IPS-NIHi7 (cell line): Measurements from ENCODE around the gene DEFB124.
"Not testable (repeated sequence)": the region's sequence is repeated elsewhere in the genome, so short reads cannot be mapped to it uniquely, and the experiment has no call there.

Experiments
- DNase-seq: peaks from one replicate; pipeline ENCODE4 v3.0.0; 2012; ENCODE audit warnings: mixed read lengths; ENCODE audit errors: extremely low spot score

The DEFB124 gene

GRCh38 chr20:31488115-31488514 lies 13.2 kb upstream of the DEFB124 start:
- no peak for DNase-seq

DNA sequence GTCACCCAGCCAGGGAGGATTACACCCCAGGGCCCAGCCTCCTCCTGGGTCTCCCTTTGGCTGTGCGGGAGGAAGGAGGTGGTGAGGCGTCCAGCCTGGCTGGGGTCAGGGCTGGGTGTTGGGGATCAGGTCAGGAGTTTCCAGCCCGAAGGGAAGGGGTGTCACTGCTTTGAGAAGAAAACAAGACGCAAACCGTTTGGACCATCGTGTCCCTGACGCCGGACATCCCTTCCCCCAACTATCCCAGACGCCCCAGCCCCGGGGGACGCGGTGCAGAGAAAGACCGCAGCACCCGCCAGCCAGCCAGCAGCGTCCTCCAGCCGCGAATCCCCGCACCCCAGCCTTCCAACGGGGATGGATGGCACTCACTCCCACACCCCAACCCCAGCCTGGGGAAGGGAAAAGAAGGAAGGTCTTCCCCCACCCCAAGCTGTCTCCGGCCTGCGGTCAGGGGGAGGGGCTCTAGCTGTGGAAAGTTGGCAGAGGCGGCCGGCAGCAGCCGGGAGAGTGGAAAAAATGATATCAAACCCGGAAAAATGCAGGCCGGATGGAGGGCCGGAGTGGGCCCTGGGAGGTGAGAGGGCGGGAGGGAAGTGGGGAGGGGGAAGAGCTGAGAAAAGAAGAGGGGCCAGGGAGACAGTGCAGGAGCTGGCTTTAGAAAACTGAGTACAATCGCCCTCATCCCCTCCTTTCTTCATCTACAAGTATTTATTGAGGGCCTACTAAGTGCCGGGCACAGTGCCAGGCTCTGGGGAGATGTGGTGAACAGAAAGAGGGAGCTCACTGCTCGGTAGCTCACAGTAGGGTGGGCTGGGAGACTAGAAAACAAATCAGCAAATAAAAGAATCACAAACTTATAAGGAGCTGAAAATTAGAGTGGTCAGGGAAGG lies 10.8 kb upstream of the DEFB124 start:
- no peak for DNase-seq

DNA sequence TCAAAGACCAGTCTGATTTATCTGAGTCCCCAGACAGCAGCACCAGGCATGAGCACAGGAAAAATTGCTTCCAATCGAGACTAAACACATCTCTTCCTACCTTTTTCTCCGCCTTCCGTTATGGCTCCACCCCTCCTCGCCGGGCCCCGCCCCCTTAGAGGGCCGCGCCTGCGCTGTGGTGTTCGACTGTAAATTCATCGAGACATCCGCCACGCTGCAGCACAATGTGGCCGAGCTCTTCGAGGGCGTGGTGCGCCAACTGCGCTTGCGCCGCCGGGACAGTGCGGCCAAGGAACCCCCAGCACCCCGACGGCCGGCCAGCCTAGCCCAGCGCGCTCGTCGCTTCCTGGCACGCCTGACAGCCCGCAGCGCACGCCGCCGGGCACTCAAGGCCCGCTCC lies 9.1 kb upstream of the DEFB124 start:
- no peak for DNase-seq

GRCh38 chr20:31476643-31477215 lies 1.8 kb upstream of the DEFB124 start:
- no peak for DNase-seq

DNA sequence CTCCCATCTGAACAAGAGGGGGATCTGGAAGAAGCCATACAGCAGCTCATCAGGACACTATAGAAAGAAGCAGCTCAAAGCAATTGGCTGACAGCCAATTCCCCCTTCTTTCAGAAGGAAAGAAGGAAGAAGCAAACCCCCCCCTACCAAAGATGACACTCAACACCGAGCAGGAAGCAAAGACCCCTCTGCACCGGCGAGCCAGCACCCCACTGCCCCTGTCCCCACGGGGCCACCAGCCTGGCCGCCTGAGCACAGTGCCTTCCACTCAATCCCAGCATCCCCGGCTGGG lies 1.3 kb upstream of the DEFB124 start:
- DNase-seq: no peak

DNA sequence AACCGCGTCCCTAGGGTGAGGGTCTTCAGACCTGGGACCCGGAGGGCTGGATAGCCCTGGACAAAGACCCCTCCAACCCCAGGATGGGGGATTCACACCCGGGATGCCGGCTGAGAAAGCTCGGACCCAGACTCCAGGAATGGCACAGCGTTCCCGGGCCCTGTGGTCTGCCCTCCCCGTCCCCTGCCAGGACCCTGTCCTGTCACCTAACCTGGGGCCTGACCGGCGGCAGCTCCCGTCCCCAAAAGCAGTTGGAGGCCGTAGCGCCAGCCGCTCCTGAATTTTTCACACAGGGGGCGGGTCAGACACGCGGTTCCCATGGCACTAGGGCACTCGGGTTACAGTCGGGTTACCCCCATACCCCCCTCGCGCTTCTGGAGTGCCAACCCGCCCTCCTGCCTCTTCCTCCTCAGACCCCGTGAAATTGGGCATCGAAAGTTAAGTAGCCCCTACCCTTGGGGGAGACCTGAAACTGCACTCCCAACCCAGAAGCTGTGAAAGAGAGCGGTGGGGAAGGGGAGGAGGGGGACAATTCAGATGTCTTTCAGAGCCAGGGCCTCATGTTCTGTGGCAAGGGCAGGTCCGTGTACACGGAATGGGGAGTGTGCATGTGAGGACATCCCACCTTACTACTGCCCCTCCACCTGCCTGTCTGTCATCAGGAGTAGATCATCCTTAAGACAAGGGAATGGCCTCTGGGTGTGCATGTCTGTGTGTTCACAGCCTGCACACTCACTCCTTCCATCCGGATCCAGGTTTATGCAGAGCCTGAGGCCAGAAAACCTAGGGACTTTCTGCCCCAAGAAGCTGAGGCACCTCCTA lies 756 bp upstream of the DEFB124 start:
- DNase-seq: no peak

- DNase-seq: no peak
These were observed 860 bp downstream of the DEFB124 start for GRCh38 chr20:31474097-31474436.

DNA sequence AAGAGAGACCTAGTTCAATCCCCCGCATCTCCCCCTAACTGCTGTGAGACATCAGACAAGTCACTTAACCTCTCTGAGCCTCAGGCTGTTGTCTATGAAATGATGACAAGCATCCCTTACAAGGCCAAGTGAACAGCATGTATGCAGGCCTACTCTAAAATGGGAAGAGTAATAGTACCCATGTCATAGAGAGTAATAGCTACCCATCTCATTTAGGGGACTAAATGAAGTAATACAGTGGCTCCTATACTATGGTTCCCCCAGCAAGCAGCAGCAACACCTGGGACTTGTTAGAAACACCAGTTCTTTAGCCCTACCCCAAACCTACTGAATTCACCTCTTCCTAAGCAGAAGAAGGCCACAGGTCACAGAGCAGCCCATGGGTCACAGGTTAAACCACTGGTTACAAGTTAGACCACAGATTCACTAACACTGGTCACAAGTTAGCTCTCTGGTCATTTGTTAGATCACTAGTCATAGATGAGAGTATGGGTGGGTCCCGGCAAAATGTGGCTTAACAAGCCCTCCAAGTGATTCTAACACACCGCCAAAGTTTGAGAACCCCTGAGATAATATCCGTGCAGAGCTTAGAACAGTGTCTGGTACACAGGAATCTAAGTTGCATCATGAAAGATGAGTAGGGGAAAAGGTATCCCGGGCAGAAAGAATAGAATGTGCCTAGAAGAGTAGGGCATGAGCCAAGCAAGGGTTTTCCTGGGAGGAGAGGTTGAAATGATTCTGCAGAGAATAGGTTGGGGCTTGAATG lies 1.4 kb downstream of the DEFB124 start:
- no peak for DNase-seq

GRCh38 chr20:31472395-31473330 lies 2.3 kb downstream of the DEFB124 start:
- no peak for DNase-seq

DNA sequence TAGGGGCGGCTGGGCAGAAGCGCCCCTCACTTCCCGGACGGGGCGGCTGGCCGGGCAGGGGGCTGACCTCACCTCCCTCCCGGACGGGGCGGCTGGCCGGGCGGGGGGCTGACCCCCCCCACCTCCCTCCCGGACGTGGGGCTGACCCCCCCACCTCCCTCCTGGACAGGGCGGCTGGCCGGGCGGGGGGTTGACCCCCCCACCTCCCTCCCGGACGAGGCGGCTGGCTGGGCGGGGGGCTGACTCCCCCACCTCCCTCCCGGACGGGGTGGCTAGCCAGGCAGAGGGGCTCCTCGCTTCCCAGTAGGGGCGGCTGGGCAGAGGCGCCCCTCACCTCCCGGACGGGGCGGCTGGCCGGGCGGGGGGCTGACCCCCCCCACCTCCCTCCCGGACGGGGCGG lies 4.0 kb downstream of the DEFB124 start:
- DNase-seq: not testable (repeated sequence)

GRCh38 chr20:31454361-31454760 lies 20.6 kb downstream of the DEFB124 start:
- DNase-seq: no peak

GRCh38 chr20:31452575-31452974 lies 22.4 kb downstream of the DEFB124 start:
- DNase-seq: no peak

- no peak for DNase-seq
These were observed 25.2 kb downstream of the DEFB124 start for GRCh38 chr20:31449511-31450414.

DNA sequence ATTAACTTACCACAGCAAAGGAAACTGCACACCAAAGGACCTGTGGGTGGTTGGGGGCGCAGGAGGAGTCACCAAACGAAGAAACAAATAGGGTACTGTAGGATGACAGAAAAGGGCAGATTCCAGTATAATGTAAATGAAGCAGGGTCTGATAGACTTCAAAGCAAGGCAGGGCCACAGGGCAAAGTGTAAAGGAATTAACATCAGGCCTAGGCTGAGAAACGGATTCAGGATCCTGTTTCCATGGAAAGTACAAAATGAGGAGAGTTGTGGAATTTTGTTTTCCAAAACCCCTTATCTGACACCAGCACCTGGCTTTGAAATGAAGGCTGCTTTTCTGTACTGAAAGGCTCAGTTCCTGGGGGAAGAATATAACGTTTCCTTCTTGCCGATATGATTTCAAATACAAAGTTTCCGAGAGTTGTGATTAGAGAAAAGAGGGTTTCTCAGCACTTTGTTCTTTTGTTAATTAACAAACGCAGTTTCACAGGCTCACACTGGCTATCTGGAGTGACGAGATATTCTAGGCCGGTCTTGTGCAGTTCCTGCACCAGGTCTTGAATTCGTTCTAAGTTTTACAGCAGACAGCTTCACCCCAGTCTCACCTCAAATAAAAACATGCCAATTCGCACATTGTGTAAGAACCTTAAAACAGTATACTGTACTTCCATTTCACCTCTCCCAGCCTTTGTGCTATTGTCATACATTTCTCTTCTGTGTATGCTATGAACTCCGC lies 28.7 kb downstream of the DEFB124 start:
- DNase-seq: no peak

- DNase-seq: no peak
These were observed 34.8 kb downstream of the DEFB124 start, which contains the start of gene DEFB123 for GRCh38 chr20:31440012-31440659. Gene DEFB123 (plus strand): TSS chr20:31440632. CDS start chr20:31440699, 67 bp downstream.

DNA sequence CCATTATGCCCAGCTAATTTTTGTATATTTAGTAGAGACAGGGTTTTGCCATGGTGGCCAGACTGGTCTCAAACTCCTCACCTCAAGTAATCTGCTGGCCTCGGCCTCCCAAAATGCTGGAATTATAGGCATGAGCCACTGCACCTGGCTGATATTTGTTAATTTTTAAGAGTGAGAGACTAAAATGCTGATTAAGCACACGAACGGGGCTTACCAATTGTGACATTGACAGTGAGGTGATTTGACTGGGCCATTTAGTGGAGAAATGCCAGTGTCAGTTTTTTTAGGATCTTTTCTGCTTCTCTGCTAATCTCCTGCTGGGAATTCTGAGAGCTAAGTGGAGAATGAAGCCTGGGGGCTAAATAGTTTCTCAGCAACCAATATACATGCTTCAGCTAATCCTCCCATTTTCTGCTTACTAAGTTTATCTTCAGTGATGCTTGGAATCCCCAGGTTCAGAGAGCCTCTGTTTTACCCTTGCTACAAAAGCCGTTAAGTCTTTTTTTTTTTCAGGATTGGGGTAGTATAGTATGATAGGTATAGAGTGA lies 44.3 kb downstream of the DEFB124 start:
- no peak for DNase-seq

DNA sequence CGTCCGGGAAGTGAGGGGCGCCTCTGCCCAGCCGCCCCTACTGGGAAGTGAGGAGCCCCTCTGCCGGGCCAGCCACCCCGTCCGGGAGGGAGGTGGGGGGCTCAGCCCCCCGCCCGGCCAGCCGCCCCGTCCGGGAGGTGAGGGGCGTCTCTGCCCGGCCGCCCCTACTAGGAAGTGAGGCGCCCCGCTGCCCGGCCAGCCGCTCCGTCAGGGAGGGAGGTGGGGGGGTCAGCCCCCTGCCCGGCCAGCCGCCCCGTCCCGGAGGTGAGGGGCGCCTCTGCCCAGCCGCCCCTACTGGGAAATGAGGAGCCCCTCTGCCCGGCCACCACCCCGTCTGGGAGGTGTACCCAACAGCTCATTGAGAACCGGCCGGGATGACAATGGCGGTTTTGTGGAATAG lies 47.4 kb downstream of the DEFB124 start:
- not testable (repeated sequence) for DNase-seq

- DNase-seq: not testable (repeated sequence)
These were observed 47.9 kb downstream of the DEFB124 start for GRCh38 chr20:31426891-31427551.
